Measurements from ENCODE around the gene SCMH1.
"Not testable (repeated sequence)": the region's sequence is repeated elsewhere in the genome, so short reads cannot be mapped to it uniquely, and the experiment has no call there.

SCMH1 gene

DNA sequence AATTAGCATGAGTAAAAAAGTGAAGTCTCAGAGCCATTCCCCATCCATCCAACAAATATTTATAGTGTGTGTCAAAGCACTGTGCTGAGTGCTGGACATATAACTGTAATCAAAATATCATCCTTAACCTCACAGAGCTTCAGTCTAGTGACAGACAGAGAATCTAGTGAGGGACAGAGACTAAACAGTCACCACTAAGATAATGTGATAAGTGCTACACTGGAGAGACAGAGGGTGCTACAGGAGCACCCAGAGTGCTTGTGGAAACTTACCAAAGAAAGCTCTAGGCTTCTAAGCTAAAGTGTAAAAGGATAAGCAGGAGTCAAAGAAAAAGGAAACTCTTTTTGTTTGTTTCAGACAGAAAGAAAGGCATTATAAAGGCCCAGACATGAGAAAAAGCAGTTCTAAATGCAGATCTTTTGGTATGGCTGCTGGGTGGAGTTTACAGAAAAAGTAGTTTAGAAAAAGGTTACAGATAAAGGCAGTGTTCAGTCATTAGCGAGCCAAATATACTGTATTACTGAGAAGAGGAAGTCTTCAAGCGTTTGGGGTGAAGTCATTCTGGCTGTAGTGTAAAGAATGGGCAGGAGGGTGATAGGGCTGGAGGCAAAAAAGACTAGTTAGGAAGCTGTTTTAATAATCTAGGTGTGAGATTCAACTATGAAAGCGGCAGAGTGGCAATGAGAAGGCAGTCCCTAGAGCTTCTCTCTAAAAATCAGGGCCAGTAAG lies 83.8 kb downstream of the SCMH1 start:
- in situ Hi-C loops (cut with MboI; ENCODE audit: low sequenced_read_pairs): no loop called here

DNA sequence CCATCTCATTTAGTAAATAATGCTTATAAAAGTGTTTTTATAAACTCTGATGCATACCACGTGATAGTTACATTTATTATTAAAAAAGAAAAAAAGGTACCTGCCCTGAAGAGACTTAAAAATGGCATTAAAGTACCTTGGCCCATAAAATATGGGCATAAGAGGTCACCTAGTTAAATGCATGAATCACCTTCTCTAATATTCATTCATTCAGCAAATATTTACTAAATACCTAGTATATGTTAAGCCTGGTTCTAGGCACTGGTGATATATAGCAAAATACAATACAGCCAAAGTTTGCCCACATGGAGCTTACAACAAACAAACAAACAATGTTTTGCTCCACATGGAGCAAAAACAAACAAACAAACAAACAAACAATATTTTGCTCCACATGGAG lies 87.0 kb downstream of the SCMH1 start:
- in situ Hi-C loops (cut with MboI; ENCODE audit: low sequenced_read_pairs): no loop called here

DNA sequence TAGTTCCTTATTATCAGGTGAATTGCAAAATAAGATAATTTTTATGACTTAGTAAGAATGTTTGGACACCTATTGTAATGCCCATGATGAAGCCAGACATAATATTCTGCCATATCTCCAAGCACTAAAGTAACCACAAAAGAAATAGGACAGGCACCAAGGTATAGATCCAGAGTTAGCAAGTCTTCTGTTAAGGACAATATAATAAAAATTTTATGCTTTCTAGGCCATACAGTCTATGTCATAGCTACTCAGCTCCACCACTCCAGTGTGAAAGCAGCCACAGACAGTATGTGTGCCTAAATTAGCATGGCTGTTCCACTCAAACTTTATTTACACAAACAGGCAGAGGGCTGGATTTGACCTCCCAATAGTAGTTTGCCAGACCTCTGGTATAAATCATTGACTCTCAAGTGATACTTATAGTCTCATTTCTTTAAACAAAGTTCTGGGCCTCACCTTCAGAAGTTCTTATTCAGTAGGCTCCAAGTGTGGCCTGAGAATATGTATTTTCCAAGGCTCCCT lies 88.3 kb downstream of the SCMH1 start:
- in situ Hi-C loops (cut with MboI; ENCODE audit: low sequenced_read_pairs): no loop called here

DNA sequence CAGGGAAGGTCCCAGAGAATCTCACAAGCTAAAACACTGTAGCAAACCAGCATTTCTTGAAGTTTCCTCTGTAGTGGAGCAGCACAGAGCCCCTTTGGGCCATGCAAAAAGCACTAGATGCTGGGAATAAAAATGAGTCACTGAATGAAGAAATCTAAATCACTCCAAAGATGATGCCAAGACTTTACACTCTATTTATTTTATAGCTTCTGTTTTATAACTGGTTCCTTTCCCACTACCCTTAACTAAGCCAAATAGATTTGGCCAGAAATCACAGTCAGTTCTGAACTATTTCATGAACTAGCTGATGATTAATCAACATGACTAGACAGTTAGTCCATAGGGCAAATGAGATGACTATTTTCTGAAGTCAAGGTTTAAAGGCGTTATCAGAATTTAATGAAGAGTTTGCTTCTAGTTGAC lies 89.5 kb downstream of the SCMH1 start:
- in situ Hi-C loops (cut with MboI; ENCODE audit: low sequenced_read_pairs): no loop called here

DNA sequence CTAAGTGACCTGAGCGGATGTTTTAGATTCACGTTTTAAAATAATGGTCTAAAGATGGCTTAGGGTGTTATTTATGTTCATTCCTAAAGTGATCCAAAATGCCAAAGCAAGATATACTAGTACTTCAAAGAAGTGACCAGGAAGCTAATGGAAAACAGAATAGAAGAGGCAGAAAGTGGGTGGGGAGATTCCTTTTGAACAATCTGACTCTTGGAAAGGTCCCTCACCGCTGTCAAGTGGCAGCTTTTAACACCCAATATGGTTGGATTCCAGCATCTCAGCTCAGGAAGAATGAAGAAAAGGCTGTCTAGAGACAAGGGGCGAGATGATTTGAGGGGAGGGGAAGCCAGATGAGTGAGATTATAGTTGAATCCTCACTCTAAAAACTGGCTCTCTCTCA lies 90.3 kb downstream of the SCMH1 start:
- in situ Hi-C loops (cut with MboI; ENCODE audit: low sequenced_read_pairs): no loop called here

DNA sequence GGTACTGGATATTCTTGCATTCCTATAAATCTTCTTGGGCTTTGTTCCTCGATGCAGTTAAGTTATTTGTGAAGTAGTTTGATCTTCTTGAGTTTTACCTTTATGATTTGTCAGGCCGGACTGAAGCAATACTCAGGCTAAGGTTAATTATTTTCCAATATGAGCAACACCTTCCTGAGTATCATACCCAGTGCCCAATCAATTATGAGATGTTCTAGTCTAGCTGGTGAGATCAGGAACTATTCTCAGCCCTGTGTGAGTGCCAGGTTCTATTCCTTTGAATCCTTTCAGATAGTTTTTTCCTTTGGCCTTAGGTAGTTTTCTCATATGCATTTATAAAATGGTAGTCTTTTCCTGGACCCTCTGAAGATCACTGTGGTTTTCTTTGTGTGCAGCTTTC lies 92.5 kb downstream of the SCMH1 start:
- in situ Hi-C loops (cut with MboI; ENCODE audit: low sequenced_read_pairs): no loop called here

DNA sequence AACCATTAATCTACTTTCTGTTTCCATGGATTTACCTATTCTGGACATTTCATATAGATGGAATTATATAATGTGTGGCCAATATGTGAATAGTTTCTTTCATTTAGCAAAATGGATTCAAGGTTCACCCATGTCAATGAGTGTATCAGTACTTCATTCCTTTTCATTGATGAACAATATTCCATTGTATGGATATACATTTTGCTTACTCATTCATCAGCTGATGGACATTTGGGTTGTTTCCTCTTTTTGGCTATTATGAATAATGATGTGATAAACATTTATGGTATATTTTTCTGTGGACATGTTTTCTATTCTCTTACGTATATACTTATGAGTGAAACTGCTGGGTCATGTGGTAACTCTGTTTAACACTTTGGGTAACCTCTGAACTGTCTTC lies 97.8 kb downstream of the SCMH1 start:
- in situ Hi-C loops (cut with MboI; ENCODE audit: low sequenced_read_pairs): no loop called here

DNA sequence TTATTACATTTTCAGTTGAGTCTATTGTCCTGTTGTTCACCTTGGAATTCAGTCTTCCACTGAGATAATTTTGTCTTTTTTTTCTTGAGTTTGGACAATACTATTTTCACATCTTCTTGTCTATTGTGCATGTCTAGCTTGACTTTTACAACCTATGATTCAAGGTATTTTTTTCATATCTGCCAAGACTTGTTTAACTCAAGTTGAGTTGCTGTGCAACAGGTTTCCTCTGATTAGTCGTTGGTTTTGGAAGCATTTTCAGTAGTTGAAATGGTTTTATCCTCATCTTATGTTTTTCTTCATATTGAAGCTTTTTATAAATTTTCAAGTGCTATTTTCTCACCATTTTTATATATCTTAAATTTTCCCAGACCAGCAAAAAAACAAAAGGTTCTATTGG lies 103.6 kb downstream of the SCMH1 start:
- in situ Hi-C loops (cut with MboI; ENCODE audit: low sequenced_read_pairs): no loop called here

DNA sequence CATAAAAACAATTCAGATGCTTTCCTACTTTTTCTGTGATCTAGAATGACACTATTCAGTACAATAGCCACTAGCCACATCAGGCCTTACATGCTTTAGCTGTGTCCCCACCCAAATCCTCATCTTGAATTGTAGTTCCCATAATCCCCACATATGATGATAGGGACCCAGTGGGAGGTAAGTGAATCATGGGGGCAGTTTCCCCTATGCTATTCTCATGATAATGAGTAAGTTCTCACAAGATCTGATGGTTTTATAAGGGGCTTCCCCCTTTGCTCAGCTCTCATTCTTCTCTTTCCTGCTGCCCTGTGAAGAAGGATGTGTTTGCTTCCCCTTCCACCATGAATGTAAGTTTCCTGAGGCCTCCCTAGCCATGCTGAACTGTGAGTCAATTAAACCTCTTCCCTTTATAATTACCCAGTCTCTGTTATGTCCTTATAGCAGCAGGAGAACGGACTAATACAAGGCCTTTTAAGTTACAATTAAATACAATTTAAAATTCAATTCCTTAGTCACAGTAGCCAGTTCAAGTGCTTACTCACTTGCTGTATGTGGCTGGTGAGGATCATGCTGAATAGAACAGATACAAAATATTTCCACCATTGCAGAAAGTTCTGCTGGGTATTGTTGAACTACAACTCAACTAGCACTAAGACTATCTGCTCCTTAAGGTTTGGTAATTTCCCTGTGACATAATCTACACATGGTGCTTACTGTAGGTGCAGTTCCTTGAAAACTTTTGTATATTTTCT lies 106.7 kb downstream of the SCMH1 start:
- in situ Hi-C loops (cut with MboI; ENCODE audit: low sequenced_read_pairs): no loop called here

DNA sequence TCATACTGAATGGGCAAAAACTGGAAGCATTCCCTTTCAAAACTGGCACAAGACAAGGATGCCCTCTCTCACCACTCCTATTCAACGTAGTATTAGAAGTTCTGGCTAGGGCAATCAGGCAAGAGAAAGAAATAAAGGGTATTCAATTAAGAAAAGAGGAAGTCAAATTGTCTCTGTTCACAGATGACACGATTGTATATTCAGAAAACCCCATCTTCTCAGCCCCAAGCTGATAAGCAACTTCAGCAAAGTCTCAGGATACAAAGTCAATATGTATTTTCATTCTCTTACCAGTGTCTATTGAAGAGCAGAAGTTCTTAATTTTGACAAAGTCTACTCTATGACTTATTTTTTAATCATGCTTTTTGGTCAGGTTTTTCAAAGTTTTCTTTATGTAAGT lies 107.8 kb downstream of the SCMH1 start:
- in situ Hi-C loops (cut with MboI; ENCODE audit: low sequenced_read_pairs): not testable (repeated sequence)

DNA sequence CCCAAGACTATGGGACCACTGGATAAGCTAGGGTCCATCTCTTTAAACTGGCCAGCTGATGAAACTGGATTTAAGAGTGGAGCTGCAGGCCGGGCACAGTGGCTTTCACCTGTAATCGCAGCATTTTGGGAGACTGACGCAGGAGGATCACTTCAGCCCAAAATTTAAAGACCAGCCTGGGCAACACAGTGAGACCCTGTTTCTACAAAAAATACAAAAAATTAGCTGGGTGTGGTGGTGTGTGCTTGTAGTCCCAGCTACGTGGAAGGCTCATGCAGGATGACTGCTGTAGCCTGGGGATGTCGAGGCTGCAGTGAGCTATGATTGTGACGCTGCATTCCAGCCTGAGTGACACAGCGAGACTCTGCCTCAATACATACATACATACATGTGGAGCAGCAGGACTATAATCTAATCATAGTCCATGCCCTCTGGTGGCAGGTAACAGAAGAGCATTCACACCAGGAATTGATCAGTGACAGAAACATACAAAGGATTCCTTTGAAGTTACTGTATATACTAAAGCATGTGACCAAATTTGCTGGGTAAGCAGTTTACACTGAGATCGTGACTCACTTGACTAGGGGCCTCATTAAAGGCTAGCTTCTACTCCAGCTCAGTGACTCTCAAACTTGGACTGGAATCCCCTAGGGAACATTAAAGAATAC lies 119.1 kb downstream of the SCMH1 start:
- in situ Hi-C loops (cut with MboI; ENCODE audit: low sequenced_read_pairs): no loop called here

DNA sequence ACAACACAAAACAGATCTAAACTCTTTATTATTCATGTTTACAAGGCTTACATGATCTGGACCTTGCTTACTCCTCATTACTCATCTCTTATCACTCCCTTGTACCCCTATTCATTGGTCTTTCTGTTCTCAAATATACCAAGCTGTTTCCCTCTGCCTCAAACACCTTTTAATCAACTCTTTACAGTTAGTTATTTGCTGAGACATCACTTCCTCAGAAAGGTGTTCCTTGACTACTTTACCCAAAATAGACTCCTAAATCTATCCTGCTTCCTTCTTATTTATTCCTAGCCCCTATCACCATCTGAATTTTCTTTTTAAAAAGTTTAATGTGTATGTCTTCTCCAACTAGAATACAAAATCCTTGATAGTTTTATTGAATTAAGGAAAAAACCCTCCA lies 120.0 kb downstream of the SCMH1 start:
- in situ Hi-C loops (cut with MboI; ENCODE audit: low sequenced_read_pairs): no loop called here

DNA sequence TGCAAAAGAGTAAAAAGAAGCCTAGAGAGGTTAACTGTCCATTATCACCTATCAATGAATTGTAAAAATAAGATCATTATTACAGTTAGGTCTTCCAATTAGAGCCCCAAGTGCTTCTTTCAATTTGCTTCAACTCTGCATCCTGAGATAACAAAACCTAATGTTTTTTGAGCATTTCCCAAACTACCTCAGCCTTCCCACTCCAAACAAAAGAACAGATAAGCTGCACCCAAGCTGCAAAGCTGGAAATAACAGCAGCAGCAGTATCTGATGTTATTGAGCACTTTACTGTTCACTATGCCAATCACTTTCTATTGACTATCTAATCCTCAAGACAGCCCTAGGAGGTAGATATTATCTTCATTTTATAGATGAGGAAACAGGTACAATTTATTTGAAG lies 123.5 kb downstream of the SCMH1 start:
- in situ Hi-C loops (cut with MboI; ENCODE audit: low sequenced_read_pairs): no loop called here

DNA sequence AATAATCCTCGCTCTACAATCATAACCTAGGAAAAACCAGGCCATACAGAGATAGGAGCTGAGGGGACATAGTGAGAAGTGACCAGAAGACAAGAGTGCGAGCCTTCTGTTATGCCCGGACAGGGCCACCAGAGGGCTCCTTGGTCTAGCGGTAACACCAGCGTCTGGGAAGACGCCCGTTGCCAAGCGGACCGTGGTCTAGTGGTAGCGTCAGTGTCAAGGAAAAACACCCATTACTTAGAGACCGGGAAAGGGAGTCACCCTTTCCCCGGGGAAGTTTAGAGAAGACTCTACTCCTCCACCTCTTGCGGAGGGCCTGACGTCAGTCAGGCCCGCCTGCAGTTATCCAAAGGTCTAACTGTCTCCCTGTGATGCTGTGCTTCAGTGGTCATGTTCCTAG lies 124.9 kb downstream of the SCMH1 start:
- in situ Hi-C loops (cut with MboI; ENCODE audit: low sequenced_read_pairs): not testable (repeated sequence)

DNA sequence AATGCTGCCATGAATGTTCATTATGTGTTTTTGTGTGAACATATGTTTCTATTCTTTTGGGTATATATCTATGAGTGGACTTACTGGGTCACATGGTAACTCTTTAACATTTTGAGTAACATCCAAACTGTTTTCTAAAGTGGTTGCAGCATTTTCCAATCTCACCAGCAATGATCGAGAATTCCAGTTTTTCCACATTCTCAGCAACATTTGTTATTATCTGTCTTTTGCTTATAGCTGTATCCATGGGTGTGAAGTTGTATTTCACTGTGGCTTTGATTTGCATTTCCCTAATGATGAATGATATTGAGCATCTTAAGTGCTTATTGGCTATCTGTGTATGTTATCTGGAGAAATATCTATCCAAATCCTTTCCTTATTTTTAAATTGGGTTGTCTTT lies 131.4 kb downstream of the SCMH1 start:
- in situ Hi-C loops (cut with MboI; ENCODE audit: low sequenced_read_pairs): no loop called here

DNA sequence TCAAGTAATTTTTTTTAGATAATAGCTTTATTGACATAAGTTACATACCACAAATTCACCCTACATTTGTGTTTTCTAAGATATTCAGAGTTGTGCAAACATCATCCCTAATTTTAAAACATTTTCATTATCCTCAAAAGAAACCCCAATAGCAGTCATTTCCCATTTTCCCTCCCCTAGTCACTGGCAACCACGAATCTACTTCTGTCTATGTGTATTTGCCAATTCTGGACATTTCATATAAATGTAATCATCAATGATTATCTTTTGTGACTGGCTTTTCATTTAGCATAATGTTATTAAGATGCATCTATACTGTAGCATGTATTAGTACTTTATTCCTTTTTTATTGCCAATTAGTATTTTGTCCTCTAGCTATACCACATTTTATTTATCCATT lies 131.8 kb downstream of the SCMH1 start:
- in situ Hi-C loops (cut with MboI; ENCODE audit: low sequenced_read_pairs): no loop called here

DNA sequence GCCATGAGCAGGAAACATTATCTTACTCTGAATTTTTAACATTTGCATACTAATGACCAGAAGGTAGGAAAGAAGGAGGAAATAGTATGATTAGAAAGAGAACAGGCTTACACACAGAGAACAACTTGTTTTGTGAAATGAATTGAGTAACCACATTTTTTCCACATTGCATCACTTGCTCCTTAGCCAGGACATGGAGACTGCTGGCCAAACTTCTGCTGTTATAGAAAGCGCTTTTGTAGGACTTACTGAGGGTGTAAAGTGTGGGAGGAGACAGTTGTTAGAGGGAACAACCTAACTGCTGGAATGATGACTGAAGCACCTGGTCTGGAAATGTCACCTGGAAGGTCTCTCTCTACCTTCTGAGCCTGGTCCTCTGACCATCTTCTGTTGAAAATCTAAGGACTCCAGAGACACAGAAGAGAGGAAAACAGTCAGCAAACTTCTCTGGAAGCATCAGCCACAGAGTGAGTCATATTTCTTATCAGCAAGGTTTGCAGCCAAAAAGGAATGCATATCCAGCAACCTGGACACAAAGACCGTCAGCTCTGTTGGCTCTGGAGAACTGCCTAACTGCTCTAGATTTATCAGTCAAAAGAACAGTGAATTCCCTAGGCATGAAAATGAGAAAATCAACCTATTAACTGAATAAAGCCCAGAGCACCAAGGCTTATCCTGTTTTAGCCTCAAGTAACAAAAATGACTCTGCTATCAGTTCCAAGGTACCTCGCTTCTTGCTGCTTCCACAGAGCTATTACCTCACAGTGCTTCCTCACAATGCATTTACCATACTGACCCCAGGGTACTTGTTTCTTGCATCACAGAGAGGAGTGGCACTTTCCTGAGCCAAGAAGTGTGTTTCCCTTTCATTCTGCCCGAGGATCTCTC lies 132.6 kb downstream of the SCMH1 start:
- in situ Hi-C loops (cut with MboI; ENCODE audit: low sequenced_read_pairs): no loop called here

DNA sequence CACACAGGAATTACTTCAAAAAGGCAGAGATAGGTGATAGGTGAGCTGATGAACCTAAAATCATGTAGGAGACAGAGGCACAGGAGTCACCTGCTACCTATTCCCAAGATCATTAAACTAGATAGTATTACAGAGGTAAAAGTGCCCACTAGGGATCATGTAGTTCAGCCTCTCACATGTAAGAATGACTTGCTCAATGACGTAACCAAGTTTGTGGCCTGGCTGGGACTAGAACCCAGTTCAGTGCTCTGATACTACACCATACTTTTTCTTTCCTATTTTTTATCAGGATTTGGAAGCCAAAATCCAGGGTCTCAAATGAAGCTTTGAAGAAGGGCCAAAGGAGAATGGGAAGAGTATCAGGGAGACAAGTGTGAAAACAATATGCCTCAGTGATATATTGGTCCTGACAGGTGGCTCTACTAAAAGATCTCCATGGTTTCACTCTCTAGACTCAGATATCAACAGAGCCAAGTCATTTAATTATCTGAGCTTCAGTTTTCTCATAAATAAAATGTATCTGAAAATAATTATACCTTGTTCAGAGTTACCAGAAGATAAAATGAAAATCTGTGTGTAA lies 133.3 kb downstream of the SCMH1 start:
- in situ Hi-C loops (cut with MboI; ENCODE audit: low sequenced_read_pairs): no loop called here

DNA sequence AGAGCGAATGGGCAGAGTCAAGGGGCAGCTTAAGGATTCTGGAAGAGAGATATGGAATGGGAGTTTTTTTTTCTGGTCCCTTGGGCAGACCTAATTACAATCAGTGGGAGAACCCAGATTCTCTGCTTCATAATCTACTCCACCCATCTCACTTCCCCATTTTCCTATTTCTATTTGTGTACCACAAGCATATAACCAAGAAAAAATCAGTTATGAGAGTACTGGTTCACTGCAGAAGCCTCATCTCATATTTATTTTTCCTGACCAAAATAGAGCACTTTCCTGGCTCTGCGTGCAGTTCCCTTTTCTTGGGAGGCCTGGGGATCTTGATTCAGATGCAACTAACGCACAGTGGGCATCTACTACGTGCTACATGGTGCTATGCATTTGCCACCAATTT lies 138.3 kb downstream of the SCMH1 start:
- in situ Hi-C loops (cut with MboI; ENCODE audit: low sequenced_read_pairs): no loop called here

DNA sequence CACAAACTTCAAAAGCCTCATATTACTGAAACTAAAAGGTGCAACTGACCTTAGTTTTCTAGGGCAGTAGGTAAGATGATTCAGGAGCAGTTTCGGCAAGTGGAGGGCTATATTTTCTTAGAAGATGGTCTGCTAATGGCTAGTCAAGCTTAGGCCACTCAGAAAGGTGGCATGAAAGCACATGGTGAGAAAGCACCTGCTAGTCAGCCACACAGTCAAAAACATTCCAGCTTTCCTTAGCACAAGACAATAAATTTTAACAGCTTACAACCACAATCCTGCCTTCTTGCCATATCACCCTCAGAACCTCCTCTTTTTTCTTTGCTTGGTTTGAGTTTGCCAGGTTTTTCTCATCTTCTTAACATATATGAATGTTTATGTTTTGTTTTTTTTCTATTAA lies 139.5 kb downstream of the SCMH1 start:
- in situ Hi-C loops (cut with MboI; ENCODE audit: low sequenced_read_pairs): no loop called here

All from HL-60/S4 treated with phorbol 12-myristate 13-acetate at 8.2 ng/mL for 4 days and 3 days (cell line).